DMS79 (cell line): ENCODE data around the gene PPP1R7.

Source experiments
- DNase-seq: peaks from one replicate; lab custom pipeline; 2025; lab: John Stamatoyannopoulos, UW

Gene PPP1R7

DNA sequence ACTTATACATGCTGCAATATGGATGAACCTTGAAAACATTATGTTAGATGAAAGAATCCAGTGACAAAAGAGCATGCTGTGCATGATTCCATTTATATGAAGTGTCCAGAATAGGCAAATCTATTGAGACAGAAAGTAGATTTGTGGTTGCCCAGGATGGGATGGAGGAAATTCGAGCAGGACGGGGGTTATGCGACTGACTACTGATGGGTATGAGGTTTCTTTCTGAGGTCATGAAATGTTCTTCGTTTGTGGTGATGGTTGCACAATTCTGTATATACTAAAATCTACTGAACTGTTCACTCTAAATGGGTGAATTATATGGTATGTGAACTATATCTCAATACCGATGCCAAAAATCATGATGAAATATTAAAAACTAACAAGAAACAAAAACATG, 29.3 kb upstream of the PPP1R7 start:
- DNase-seq = no peak

GRCh38 chr2:241122376-241123002, 27.8 kb upstream of the PPP1R7 start:
- DNase-seq = no peak

DNA sequence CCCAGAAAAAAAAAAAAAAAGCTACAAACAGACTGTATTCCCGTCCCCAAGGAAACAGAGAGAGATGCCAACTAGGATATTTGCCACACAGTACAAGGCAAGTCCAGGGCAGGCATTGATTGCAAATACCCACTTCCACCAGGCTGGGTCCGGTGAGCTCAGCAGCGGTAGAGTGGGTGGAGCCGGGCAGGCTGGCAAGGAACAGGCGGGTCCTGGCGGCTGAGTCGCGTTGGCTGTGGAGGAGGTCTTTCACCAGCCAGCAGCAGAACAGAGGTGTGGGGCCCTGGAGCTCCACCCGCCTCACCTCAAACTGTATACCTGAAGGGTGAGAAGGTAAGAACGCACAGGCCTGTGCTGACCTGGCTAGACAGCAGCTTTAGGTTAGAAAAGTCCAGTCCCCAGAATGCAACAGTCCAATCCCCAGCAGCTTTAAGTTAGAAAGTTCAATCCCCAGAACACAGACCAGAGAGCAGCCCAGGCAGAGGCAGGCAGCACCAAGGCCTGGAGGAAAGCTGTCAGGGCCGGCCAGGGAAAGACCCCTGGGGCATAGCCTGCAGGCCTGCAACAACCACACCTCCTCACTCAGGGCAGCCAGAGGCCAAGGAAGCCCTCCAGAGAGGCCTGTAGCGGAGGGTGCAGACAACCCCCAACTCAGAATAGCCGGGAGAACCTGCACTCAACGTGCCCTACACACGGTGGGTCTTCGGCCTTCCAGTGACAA, 26.3 kb upstream of the PPP1R7 start:
- DNase-seq = no peak

- DNase-seq = no peak
Measured at GRCh38 chr2:241125626-241126025, 24.6 kb upstream of the PPP1R7 start.

- no peak for DNase-seq
Measured at GRCh38 chr2:241126201-241126611, 24.1 kb upstream of the PPP1R7 start.

DNA sequence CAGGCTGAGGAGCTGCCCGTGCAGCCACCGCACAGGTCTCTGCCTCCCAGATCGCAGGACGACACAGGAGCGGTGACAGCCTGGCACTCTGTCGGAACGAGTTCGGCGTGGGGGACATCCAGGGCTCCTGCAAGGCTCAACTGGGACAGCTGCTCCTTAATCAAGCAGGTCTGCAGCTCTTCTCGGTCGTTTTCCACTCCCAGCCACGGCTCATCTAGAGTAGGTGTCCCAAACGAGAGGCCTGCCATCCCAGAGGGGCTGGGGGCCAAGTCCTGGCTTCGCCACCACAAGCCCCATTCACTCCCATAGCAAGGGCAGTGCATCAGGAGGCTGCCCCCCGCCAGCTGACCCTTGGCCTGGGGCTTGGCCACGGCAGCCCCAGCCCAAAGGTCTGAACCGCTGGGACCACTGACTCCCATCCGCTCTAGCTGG, 23.5 kb upstream of the PPP1R7 start:
- DNase-seq = no peak

GRCh38 chr2:241128266-241128665, 22.0 kb upstream of the PPP1R7 start:
- DNase-seq = no peak

GRCh38 chr2:241129086-241129871, 21.0 kb upstream of the PPP1R7 start:
- no peak for DNase-seq

GRCh38 chr2:241130316-241130715, 20.0 kb upstream of the PPP1R7 start:
- DNase-seq = no peak

GRCh38 chr2:241131531-241131930, 18.7 kb upstream of the PPP1R7 start:
- no peak for DNase-seq

DNA sequence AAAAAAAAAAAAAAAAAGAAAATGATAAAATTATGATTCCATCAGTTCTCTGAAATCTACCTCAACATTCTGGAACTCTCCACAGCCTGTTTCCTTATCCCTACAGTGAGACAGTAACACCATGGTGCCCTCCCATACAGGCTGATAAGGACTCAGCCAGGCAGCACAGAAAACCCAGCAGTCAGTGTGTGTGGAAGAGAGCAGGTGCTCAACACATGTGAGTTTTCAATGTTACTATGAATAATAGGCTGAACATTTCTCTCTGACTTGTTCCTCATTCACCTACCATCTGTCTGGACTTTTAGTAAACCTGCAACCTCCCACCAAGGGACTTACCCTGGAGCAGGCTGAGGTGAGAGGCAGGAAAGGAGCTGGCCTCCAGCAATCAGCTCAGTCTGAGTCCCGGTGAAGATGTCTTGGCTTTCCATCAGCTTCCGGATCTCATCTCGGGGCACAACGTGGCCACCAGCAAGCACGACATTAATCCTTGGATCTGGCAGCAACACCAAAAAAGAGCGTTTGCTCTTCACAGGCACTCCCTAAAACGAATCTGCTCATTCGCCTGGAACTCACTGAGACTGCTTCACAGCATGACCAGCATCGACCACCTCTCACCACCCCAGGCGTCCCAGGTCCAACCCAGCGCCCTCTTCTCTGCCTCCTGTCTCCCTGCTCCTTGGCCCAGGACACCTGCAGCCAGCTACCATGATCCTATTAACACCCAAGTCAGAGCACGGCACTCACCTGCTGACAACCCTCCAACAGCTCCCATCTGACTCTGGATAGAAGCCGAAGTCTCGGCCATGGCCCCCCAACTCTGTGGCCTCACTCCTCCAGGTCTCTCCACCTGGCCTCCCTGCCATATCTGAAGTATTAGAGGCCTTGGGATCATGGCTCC, 17.5 kb upstream of the PPP1R7 start:
- no peak for DNase-seq

- no peak for DNase-seq
Measured at GRCh38 chr2:241133436-241133820, 16.8 kb upstream of the PPP1R7 start.

- no peak for DNase-seq
Measured at GRCh38 chr2:241134711-241135110, 15.6 kb upstream of the PPP1R7 start.

DNA sequence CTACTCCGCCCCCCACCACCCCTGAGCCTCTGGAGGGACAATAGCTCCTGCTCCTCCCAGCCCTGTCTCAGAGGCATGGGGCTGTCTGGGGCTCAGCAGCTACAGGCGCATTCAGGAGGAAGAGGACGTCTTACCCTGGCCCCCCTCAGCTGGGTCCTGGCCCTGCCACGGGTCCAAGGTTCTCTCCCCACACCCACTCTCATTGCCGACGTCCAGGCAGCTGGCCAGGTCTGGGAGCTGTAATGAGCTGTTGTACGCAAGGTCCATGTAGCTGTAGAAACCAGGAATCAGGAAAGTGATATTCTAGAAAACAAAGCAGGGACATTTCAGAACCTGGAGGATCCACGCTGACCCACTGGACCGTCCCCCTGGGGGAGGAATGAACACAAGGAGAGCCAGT, 14.5 kb upstream of the PPP1R7 start:
- no peak for DNase-seq

DNA sequence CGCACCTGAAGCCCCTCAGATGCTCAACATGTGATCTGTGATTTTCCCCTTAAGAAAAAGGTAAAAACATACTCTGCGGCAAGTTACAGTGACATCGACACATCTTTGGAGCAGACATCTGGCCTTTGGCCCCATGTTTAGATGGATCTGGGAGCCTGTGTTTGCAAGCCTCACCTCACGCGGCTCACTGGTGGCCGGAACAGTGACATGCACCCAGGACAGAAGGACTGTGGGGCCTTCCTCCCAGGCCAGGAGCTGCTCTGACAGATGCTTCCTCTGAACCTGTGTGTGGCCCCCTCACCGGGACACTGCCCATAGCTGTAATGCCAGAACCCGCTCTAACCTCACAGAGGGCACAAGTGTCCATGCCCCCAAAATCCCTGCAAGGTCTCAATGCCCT, 14.1 kb upstream of the PPP1R7 start:
- no peak for DNase-seq

DNA sequence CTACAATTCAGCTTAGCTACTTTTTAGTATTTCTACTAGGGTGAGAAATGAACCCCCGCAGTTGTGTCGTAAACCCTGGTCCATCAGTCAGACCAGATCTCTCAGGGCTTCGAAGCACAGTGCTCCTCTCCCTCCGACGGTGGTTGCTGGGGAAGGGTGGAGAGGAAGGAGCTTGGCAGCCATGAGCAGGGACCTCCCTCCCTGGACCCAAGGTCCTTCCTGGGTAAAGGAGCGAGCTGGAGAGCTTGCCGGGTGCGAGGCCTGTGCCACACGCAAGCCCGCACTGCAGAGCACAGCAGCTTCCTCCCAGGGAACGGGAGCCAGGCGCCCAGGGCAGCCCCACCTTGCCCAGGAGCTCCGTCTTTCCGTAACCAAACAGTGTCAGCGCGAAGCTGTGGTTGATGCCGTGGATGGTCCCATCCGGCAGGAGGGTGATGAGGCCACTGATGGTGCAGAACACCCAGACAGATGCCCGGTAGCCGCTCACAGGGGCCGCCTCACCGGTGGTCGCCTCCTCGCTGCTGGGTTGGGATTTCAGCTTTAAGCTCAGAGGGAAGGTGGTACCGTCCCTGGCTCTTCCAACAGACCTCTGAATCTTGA, 13.5 kb upstream of the PPP1R7 start:
- DNase-seq = no peak

DNA sequence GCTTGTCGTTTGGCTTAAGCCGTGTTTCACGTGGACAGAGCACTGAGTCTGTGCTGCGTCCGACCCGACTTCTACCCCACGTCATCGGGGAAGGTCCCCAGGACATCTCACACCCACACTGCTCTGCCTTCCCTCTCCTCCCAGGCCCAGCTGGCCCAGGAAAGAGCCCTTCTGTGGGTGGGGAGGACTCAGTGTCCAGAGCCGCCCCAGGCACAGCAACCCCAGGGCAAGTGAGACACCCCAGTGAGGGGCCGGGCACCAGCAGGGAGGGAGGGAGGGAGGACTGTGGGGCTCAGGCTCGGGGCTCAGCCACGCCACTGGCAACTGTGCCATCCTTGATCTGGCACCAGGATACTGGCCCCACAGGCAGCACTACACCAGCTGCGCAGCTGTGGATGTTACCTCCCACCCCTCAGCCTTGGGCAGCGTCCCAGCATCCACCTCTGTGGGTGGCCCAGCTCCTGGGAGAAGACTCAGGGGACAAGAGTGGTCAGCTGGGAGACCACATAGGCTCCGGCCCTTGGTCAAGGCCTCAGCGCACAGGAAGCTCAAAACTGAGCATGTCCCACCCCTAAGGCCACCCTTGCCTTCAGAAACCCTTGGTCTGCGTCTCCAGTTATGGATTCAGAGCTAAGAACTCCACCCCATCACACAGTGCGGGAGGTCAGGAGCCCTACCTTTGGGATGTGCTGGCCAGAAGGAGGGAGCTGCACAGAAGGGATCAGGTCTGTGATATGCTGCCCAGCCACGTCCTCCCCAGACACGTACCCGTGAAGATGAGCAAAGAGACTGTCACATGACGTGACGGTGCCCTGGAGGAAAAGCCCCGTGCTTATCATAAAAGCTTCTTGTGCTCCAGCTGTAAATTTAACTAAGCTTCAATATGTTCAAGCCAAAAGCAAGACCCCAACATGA, 12.7 kb upstream of the PPP1R7 start:
- DNase-seq = no peak

DNA sequence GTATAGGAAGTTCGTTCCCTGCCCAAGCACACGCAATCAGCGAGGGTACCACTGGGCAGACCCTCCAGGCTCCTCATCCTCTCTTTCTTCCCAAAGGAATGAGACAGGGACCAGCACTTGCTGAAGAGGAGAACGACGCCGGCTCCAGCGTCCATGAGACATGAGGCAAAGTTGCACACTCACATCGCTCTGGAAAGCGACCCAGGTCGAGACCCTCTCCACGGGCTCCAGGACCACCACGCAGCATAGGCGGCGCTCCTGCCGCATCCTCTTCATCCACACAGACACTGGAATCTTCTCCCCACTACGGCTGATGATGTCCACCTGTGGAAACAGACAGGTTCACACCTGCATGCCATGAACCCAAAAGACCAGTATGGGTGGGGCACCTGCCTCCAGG, 11.8 kb upstream of the PPP1R7 start:
- no peak for DNase-seq

DNA sequence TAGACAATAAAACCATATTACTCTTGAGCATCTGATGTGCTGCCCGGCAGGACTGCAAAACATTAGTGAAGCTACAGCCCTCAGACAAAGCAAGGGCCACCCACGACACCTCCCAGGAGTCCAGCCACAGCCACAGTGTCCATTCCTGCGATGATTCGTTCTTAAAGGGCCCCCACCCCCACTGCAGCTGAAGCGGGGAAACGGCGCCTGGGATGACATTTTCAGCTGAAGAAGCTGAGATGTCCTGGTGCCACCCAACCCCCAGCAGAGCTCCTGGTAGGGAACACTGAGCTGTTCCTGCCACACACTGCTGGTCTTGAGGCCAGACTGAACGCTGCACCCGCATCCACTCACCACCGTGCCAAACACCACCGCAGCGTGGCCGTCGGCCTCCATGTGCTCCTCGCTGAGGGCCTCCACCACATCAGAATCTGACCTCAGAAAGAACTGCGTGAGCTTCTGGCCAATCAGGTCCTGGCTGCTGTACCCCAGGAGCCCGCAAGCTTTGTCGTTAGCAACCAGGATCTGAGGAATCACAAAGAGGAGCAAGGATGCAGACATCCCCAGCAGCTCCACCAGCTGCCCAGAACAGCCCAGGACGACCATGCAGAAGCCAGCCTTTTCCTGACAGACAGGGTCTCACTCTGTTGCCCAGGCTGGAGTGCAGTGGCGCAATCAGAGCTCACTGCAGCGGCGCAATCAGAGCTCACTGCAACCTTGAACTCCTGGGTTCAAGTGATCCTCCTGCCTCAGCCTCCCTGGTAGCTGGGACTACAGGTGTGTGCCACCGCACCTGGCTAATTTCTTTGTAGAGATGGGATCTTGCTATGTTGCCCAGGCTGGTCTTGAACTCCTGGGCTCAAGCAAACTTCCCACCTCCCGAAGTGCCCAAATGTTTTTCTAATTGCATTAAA, 10.5 kb upstream of the PPP1R7 start:
- no peak for DNase-seq

- DNase-seq = no peak
Measured at GRCh38 chr2:241140445-241140840, 9.8 kb upstream of the PPP1R7 start.
